ENCODE measurements around the gene OPALIN.

GRCh38 chr10:96395931-96396877, 37.4 kb upstream of the OPALIN start:
- no peak for TF ChIP-seq ZC3H10 (CRISPR knock-in tag; IDR thresholded peaks at IDR 0.05)
- TF ChIP-seq PATZ1 (CRISPR knock-in tag; IDR thresholded peaks at IDR 0.05; ENCODE audit: borderline replicate concordance) = no peak
- TF ChIP-seq ZFP30 (CRISPR knock-in tag; IDR thresholded peaks at IDR 0.05) = no peak
- TF ChIP-seq TOX (CRISPR knock-in tag; IDR thresholded peaks at IDR 0.05; ENCODE audit: borderline replicate concordance) = no peak
- no peak for TF ChIP-seq OSR1 (CRISPR knock-in tag; IDR thresholded peaks at IDR 0.05)
